HAP-1 (cell line): Measurements from ENCODE around the gene CCDC27.

Source experiments
- DNase-seq, 2 experiments: peaks; one replicate each; pipeline ENCODE4 v3.0.0-alpha.2; 2016 to 2020; ENCODE audit warnings: low spot score in 2 of 2
- H3K27me3 ChIP-seq: fragments of 250-450 bp; sonication (Bioruptor Pico); 2 replicates; pipeline ENCODE4 v1.5.1; 2020; ENCODE audit warnings: low read depth, mild to moderate bottlenecking, moderate library complexity
- H3K36me3 ChIP-seq: fragments of 250-450 bp; sonication (Bioruptor Pico); replicated peaks from 2 replicates; pipeline ENCODE4 v1.5.1; 2020; ENCODE audit warnings: mild to moderate bottlenecking
- H3K4me1 ChIP-seq: fragments of 250-450 bp; sonication (Bioruptor Pico); 2 replicates; pipeline ENCODE4 v1.5.1; 2020; ENCODE audit warnings: mild to moderate bottlenecking
- H3K4me3 ChIP-seq: fragments of 250-450 bp; sonication (Bioruptor Pico); 2 replicates; pipeline ENCODE4 v1.5.1; 2020; ENCODE audit warnings: mild to moderate bottlenecking, moderate library complexity
- H3K9me3 ChIP-seq: fragments of 250-450 bp; sonication (Bioruptor Pico); 2 replicates; pipeline ENCODE4 v1.5.1; 2020; ENCODE audit warnings: mild to moderate bottlenecking, moderate library complexity
- in situ Hi-C: fragments of 300-500 bp; cut with MboI; formaldehyde crosslinking; loops from 3 replicates; pipeline ENCODE4 v1.14.3; 2020; ENCODE audit warnings: low sequenced_read_pairs, inconsistent platforms, mixed read lengths

CCDC27 gene

GRCh38 chr1:3735688-3736087 lies 16.6 kb upstream of the CCDC27 start:
- no peak for DNase-seq

DNA sequence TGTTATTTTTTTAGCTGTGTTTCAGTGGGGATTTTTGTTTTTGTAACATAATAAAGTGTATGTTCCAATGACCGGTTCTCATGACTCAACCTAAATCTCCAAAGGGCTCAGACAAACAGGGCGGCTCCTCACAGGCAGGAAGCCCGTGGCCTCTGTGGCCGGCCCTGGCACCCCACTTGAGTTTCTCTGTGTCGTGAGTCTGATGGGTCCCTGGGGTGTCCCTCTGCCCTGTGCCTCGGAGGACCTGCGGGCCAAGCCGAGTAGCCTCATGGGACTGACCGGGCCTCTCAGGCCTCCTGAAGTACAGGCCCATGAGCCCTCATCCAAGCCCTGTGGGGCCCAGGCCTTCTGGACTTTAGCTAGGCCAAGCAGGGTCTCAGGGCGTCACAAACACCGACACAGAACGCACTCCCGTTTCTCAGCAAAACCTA lies 16.1 kb upstream of the CCDC27 start:
- H3K27me3 ChIP-seq = no peaks in the 10 kb centered on the region
- in situ Hi-C loops = no loop called here

More at GRCh38 chr1:3735688-3736087, 16.6 kb upstream of the CCDC27 start:
- H3K27me3 ChIP-seq = no peaks in the 10 kb centered on the region
- H3K36me3 ChIP-seq = peaks cover 27% of the 10 kb centered on the region
- in situ Hi-C loops = no loop called here
- no peak overlapping the region for H3K4me3 ChIP-seq
- no peaks in the 10 kb centered on the region for H3K9me3 ChIP-seq
- H3K4me1 ChIP-seq = no peaks in the 10 kb centered on the region

DNA sequence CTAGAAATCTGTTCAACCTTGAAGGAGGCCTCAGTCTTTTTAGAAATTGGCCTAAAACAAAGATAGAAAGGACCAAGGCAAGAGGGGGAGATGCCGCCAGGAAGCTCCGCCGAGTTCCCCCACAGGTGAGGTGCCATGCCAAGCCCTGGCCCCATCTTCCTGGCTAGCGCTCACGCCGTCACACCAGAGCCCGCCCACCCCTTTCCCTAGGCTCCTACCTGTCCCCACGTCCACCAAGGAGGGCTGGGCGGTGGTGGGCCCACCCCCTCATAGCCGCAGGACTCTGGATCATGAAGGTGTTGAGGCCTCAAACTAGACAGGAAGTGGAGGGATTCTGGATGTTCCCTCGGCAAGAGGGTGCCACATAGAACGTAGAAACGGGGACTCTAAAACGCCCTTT lies 15.5 kb upstream of the CCDC27 start:
- H3K4me3 ChIP-seq = no peak overlapping the region
- in situ Hi-C loops = no loop called here
- H3K9me3 ChIP-seq = no peaks in the 10 kb centered on the region
- no peak for DNase-seq
- no peaks in the 10 kb centered on the region for H3K4me1 ChIP-seq
- no peaks in the 10 kb centered on the region for H3K27me3 ChIP-seq
- peaks cover 37% of the 10 kb centered on the region for H3K36me3 ChIP-seq

More for the DNA sequence above, 16.1 kb upstream of the CCDC27 start:
- no peaks in the 10 kb centered on the region for H3K4me1 ChIP-seq
- H3K4me3 ChIP-seq = no peak overlapping the region
- no peak for DNase-seq
- H3K9me3 ChIP-seq = no peaks in the 10 kb centered on the region
- H3K36me3 ChIP-seq = peaks cover 31% of the 10 kb centered on the region

- H3K27me3 ChIP-seq = no peaks in the 10 kb centered on the region
- no peak for DNase-seq
- in situ Hi-C loops = no loop called here
These were observed 13.3 kb upstream of the CCDC27 start for GRCh38 chr1:3738943-3739342.

GRCh38 chr1:3740042-3740441 lies 12.2 kb upstream of the CCDC27 start:
- no peaks in the 10 kb centered on the region for H3K9me3 ChIP-seq
- peaks cover 2% of the 10 kb centered on the region; the same call in 1 of the 2 replicates for H3K4me1 ChIP-seq
- peaks cover 55% of the 10 kb centered on the region for H3K36me3 ChIP-seq
- in situ Hi-C loops = no loop called here
- no peaks in the 10 kb centered on the region for H3K27me3 ChIP-seq
- H3K4me3 ChIP-seq = no peak overlapping the region
- DNase-seq = no peak

More at GRCh38 chr1:3738943-3739342, 13.3 kb upstream of the CCDC27 start:
- no peak overlapping the region for H3K4me3 ChIP-seq
- H3K36me3 ChIP-seq = peaks cover 55% of the 10 kb centered on the region
- no peaks in the 10 kb centered on the region for H3K4me1 ChIP-seq
- H3K9me3 ChIP-seq = no peaks in the 10 kb centered on the region

DNA sequence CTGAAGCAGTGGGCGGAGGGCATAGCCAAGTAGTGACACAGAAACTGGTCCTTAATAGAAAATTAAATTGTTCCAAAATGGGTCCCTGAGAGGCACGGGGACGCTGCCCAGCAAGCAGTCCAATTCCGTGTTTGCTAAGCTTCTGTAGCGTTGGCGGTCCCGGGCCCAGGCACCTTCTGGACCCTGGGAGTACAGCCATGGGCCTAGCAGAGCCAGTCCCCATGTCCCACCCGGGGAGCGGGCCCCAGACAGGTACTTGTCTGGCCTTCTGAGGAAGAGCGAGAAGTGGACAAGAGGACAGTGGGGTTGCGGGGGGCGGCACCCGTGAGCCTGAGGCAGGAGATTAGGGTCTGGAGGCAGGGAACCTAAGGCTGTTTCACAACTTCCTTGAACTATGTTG lies 11.5 kb upstream of the CCDC27 start:
- Histone ChIP-seq H3K9me3 (no peaks in the 10 kb centered on the region), H3K27me3 (no peaks in the 10 kb centered on the region), H3K36me3 (peaks cover 56% of the 10 kb centered on the region), H3K4me3 (no peak overlapping the region), H3K4me1 (peaks cover 3% of the 10 kb centered on the region; the same call in 1 of the 2 replicates)
- DNase-seq = no peak
- in situ Hi-C loops = no loop called here

GRCh38 chr1:3741566-3742438 lies 10.4 kb upstream of the CCDC27 start:
- Histone ChIP-seq H3K36me3 (peaks cover 52% of the 10 kb centered on the region), H3K9me3 (no peaks in the 10 kb centered on the region), H3K4me3 (no peak overlapping the region), H3K4me1 (peaks cover 8% of the 10 kb centered on the region), H3K27me3 (no peaks in the 10 kb centered on the region)
- DNase-seq = no peak
- in situ Hi-C loops = no loop called here

DNA sequence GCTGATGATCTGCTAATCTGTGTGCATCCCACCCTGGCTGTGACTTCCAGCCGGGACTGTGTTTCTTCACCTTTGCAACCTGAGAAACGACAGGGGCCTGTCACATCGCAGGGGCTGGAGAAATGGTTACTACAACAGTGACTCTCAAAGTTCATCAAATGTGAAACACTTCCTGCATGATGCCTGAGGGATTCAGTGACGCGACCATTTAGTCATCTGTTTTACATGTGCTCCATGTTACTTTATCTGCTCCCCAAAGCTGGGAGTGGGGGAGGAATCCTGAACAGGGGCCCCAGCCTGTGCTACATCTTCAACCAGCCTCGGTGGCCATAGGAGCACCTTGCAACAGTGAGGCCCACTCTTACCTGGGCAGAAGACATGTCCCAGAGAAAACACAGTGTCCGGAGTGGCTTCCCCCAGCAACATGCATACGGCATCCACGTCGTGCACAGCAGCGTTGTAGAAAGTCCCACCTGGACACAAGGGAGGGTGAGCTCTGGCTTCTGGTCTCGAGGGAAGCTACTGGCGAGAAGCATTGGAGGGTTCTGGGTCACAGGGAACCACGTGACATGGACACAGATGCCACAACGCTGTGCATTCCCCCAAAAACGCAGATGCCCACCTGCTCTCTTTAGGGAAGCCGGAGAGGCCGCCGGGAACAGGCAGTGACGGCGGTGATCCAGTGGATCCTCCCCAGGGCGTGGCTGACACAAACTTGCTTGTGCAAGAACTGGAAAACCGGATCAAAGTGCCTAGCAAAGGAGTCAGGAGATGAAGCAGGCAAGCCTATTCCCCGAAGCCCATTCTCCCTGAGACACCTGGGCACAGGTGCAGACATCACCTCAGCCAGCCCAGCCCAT lies 9.6 kb upstream of the CCDC27 start:
- no peak overlapping the region for H3K4me3 ChIP-seq
- DNase-seq = no peak
- H3K4me1 ChIP-seq = peaks cover 8% of the 10 kb centered on the region
- peaks cover 48% of the 10 kb centered on the region for H3K36me3 ChIP-seq
- no peaks in the 10 kb centered on the region for H3K27me3 ChIP-seq
- in situ Hi-C loops = no loop called here
- H3K9me3 ChIP-seq = no peaks in the 10 kb centered on the region

DNA sequence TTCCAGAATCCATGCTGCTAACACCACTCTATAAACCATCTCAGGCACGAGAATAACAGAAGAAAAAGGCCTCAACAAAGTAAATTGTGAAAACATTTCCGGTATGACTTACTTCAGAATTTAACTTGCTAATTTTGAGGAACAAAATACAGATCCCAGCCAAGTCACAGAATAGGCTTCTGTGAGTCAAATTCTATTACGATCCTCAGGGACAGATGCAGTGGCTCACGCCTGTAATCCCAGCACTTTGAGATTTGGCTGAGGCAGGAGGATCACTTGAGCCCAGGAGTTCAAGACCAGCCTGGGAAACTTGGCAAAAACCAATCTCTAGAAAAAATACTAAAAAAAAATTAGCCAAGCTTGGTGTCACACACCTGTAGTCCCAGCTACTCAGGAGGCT lies 8.8 kb upstream of the CCDC27 start:
- no peak for DNase-seq
- Histone ChIP-seq H3K9me3 (no peaks in the 10 kb centered on the region), H3K4me1 (peaks cover 8% of the 10 kb centered on the region), H3K4me3 (no peak overlapping the region), H3K36me3 (peaks cover 41% of the 10 kb centered on the region), H3K27me3 (no peaks in the 10 kb centered on the region)
- in situ Hi-C loops = no loop called here

DNA sequence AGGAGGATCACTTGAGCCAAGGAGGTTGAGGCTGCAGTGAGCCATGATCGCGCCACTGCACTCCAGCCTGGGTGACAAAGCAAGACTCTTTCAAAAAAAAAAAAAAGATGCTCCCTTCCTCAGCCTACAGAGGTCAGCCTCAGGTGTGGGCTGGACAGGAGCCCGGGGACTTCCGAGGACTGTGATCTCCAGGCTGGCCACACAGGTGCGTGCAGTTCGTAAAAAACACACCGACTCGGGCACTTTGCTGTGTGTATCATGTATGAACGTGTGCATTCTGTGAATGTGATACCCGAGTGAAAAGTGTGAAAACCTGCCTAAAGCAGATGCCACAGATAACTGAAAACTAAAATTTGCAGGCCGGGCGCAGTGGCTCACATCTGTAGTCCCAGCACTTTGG lies 8.4 kb upstream of the CCDC27 start:
- no peaks in the 10 kb centered on the region for H3K27me3 ChIP-seq
- DNase-seq = no peak
- peaks cover 37% of the 10 kb centered on the region for H3K36me3 ChIP-seq
- in situ Hi-C loops = no loop called here
- H3K4me3 ChIP-seq = no peak overlapping the region
- no peaks in the 10 kb centered on the region for H3K9me3 ChIP-seq
- peaks cover 8% of the 10 kb centered on the region for H3K4me1 ChIP-seq

GRCh38 chr1:3744646-3745045 lies 7.6 kb upstream of the CCDC27 start:
- peaks cover 6% of the 10 kb centered on the region; the same call in 1 of the 2 replicates for H3K27me3 ChIP-seq
- in situ Hi-C loops = no loop called here
- no peak overlapping the region for H3K4me3 ChIP-seq
- no peaks in the 10 kb centered on the region for H3K9me3 ChIP-seq
- no peak for DNase-seq
- H3K36me3 ChIP-seq = peaks cover 36% of the 10 kb centered on the region
- H3K4me1 ChIP-seq = peaks cover 8% of the 10 kb centered on the region

DNA sequence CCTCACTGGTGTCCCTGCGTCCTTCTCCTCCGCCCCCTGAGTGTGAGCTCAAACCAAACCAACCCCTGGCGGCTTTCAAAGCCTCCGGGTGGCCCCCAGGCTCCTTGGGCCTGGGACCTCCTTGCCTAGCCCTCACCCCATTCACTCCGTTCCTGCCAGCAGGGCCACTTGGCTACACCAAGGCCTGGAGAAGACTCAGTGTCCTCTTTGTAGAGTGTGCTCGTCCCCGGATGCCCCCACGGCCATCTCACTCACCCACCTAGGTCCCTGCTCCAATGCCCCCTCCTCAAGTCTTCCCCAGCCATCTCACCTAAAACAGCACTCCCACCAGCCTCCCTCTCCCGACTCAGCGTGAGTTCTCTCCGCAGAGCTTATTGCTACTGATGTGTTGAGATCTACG lies 7.2 kb upstream of the CCDC27 start:
- in situ Hi-C loops = no loop called here

DNA sequence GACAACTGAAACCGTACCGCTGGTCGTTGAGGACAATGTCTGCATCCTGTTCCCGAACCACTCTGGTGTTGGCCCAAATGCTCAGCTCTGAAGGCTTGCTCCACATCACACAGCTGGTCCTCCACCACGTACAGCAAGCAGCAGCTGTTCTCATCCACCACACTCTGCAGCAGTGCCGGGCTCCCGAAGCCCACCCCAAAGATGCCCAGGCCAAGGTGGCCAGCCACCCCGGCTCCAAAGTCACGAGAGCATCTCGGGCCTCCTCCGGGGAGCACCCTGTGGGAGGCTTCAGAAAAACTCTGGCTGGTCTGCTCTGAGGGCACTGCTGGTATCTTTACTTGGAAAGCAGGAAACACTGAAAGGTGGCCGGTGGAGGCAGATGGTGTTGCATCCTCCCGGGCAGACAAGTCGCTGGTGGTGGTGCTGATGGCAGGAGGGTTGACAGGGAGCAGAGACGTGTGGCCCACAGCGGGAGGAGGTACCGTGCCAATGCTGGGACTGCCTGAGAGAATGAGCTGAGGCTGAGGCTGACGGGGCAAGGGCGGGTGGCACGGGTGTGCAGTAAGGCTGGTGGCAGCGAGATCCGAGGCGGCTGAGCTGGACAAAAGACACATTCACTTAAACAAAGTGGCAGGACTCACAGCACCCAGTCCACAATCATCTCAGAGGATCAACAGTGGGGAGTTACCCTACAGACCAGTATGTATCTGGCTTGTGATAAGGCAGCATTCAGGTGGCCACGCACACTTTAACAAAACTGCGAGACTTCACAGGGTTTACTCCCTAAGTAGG lies 6.5 kb upstream of the CCDC27 start:
- Histone ChIP-seq H3K36me3 (peaks cover 36% of the 10 kb centered on the region), H3K4me3 (peak overlapping the region; percentile 73)
- in situ Hi-C loops = no loop called here

More for the DNA sequence above, 7.2 kb upstream of the CCDC27 start:
- Histone ChIP-seq H3K36me3 (peaks cover 36% of the 10 kb centered on the region), H3K4me1 (peaks cover 8% of the 10 kb centered on the region), H3K4me3 (no peak overlapping the region), H3K27me3 (peaks cover 8% of the 10 kb centered on the region), H3K9me3 (no peaks in the 10 kb centered on the region)
- no peak for DNase-seq

More for the DNA sequence above, 6.5 kb upstream of the CCDC27 start:
- Histone ChIP-seq H3K4me1 (peaks cover 8% of the 10 kb centered on the region), H3K27me3 (peaks cover 15% of the 10 kb centered on the region), H3K9me3 (no peaks in the 10 kb centered on the region)
- DNase-seq = no peak
